Activated CD8-positive, alpha-beta T cell treated with anti-CD3 and anti-CD28 coated beads, Interleukin-2, amount 10 ng/mL, durations not matched to agents 7 days and 5 days (primary cell): ENCODE data around the gene SNX25. TPM values are rescaled to one million over a fixed set of nuclear protein-coding genes. Genes with fewer than 3 reads are reported as not detected.
A peak's percentile ranks its signal among the peaks of the same experiment; 100 is the strongest.

Experiments
- ATAC-seq: fragments of 150-1000 bp; cut with Tn5 transposase; one replicate; pipeline ENCODE4 v1.10.0; 2021; ENCODE audit warnings: moderate library complexity
- CTCF ChIA-PET: fragments of 350-600 bp; sonication (Branson Sonifier 250); formaldehyde crosslinking; loops from one replicate; lab custom pipeline; 2021; ENCODE audit warnings: antibody characterized with exemption; lab: Charles Lee
- POLR2A ChIA-PET: fragments of 350-600 bp; sonication (Branson Sonifier 250); formaldehyde crosslinking; loops from one replicate; lab custom pipeline; 2021; ENCODE audit warnings: antibody characterized with exemption; lab: Charles Lee
- DNase-seq: peaks from one replicate; pipeline ENCODE4 v3.0.0-alpha.2; 2020
- H3K27ac Mint-ChIP-seq: one replicate; pipeline ENCODE4 v1.8.0; 2021; ENCODE audit warnings: mild to moderate bottlenecking, mixed read lengths
- H3K27me3 Mint-ChIP-seq: one replicate; pipeline ENCODE4 v1.8.0; 2021; ENCODE audit warnings: low read depth, mixed read lengths
- H3K36me3 Mint-ChIP-seq: one replicate; pipeline ENCODE4 v1.8.0; 2021; ENCODE audit warnings: low read depth, mixed read lengths
- H3K4me1 Mint-ChIP-seq: one replicate; pipeline ENCODE4 v1.8.0; 2021; ENCODE audit warnings: low read depth, mixed read lengths
- H3K4me3 Mint-ChIP-seq: one replicate; pipeline ENCODE4 v1.8.0; 2021; ENCODE audit warnings: mild to moderate bottlenecking, mixed read lengths
- H3K9me3 Mint-ChIP-seq: one replicate; pipeline ENCODE4 v1.8.0; 2022; ENCODE audit warnings: mixed read lengths; ENCODE audit not compliant: insufficient read depth
- total RNA-seq, 2 experiments: library from RNA; stranded (reverse); gene quantifications; one replicate each; pipeline ENCODE4 v1.2.3, GENCODE V29; 2021

Gene SNX25
- total RNA-seq, 2 experiments from 2014 or later: 16.6 to 16.7 TPM

- no peak for ATAC-seq
- DNase-seq: no peak
- peaks cover 17% of the 10 kb centered on the region for H3K4me1 Mint-ChIP-seq
- H3K9me3 Mint-ChIP-seq: no peaks in the 10 kb centered on the region
- POLR2A ChIA-PET: no interaction called here
- H3K27me3 Mint-ChIP-seq: no peaks in the 10 kb centered on the region
- H3K4me3 Mint-ChIP-seq: no peak overlapping the region
- no peak overlapping the region for H3K27ac Mint-ChIP-seq
- H3K36me3 Mint-ChIP-seq: peaks cover 6% of the 10 kb centered on the region
- CTCF ChIA-PET: no interaction called here
Observed at GRCh38 chr4:185392156-185392555, 182.8 kb downstream of the SNX25 start.

GRCh38 chr4:185394568-185395237, 185.3 kb downstream of the SNX25 start:
- Mint-ChIP-seq H3K27ac (peak overlapping the region; percentile 91), H3K4me3 (peak overlapping the region; percentile 86), H3K9me3 (no peaks in the 10 kb centered on the region), H3K4me1 (peaks cover 40% of the 10 kb centered on the region), H3K36me3 (peaks cover 27% of the 10 kb centered on the region), H3K27me3 (no peaks in the 10 kb centered on the region)
- CTCF ChIA-PET: interaction anchor here (1.1 to 2.3 kb wide), 2 partner anchors 203 to 211 kb away, joined by 3 to 6 read pairs; no protein-coding TSS in a partner anchor
- ATAC-seq (no peak), DNase-seq (no peak)
- POLR2A ChIA-PET: interaction anchor here (0.7 to 2.6 kb wide), 4 partner anchors 10 to 187 kb away, joined by 3 to 18 read pairs (median 4); partner anchors contain the start of gene UFSP2

DNA sequence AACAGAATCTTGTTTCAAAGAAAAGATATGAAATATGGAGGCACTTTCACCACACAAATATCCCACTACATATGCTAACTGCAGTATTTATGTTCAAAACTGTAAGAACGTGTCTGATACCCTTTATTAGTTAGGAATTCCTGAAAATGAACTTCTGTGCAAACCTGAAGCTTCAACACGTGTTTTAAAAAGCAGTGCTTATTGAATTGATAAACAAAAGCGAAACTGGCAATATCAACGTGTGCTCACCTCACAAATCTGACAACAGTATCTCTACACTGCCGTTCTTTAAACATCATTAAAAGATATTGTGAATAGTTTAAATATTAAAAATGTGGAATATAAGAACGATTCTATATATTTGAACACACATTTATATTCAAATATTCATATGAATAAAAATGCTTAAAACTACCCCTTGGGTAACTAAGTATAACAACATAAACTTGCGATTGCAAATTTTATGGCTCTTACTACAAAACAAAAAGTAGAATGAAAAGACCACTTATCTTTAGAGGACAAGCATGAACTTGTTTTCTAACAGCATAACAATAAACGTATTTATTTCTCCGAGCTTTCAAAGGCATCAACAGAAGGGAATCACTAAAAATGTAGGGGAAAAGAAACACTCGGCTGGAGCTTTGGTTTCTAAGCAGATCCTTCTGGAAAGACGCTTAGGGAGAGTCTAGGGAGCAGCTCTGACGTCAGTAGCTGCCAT, 186.0 kb downstream of the SNX25 start, which contains the start of gene LRP2BP:
LRP2BP (minus strand) TSS at position 687 of the 718 bp plus-strand sequence. CDS start 17,738 bp downstream, outside the sequence.
- DNase-seq: no peak
- no peaks in the 10 kb centered on the region for H3K27me3 Mint-ChIP-seq
- peak within 1 kb of the TSS; percentile 98 for H3K27ac Mint-ChIP-seq
- no peaks in the 10 kb centered on the region for H3K9me3 Mint-ChIP-seq
- CTCF ChIA-PET: interaction anchor here (0.9 to 2.3 kb wide), 7 partner anchors 9 to 390 kb away, joined by 3 to 6 read pairs (median 3); no protein-coding TSS in a partner anchor
- H3K36me3 Mint-ChIP-seq: peaks cover 33% of the 10 kb centered on the region
- no peak for ATAC-seq
- H3K4me1 Mint-ChIP-seq: peaks cover 44% of the 10 kb centered on the region
- POLR2A ChIA-PET: interaction anchor here (0.6 to 2.6 kb wide), 7 partner anchors 11 to 188 kb away, joined by 3 to 18 read pairs (median 3); partner anchors contain the start of genes SNX25 and UFSP2
- peak within 1 kb of the TSS; percentile 86 for H3K4me3 Mint-ChIP-seq

- ATAC-seq: peak; percentile 90
- Mint-ChIP-seq H3K9me3 (no peaks in the 10 kb centered on the region), H3K27ac (peak overlapping the region; percentile 98), H3K36me3 (peaks cover 38% of the 10 kb centered on the region), H3K27me3 (no peaks in the 10 kb centered on the region), H3K4me3 (peak overlapping the region; percentile 86), H3K4me1 (peaks cover 44% of the 10 kb centered on the region)
- CTCF ChIA-PET: interaction anchor here (0.9 to 2.3 kb wide), 7 partner anchors 9 to 391 kb away, joined by 3 to 6 read pairs (median 4); no protein-coding TSS in a partner anchor
- DNase-seq: peak; percentile 96
- POLR2A ChIA-PET: interaction anchor here (0.6 to 2.6 kb wide), 7 partner anchors 8 to 187 kb away, joined by 3 to 18 read pairs (median 6); partner anchors contain the start of genes SNX25 and UFSP2
Observed at GRCh38 chr4:185395956-185396723, 186.7 kb downstream of the SNX25 start.

GRCh38 chr4:185396724-185397385, 187.5 kb downstream of the SNX25 start, which contains the start of gene ANKRD37:
TSS of gene ANKRD37 (plus strand) at chr4:185396841. CDS start at chr4:185396924, 83 bp downstream.
- Mint-ChIP-seq H3K4me3 (peak within 1 kb of the TSS; percentile 86), H3K27ac (peak within 1 kb of the TSS; percentile 98), H3K4me1 (peaks cover 44% of the 10 kb centered on the region), H3K36me3 (peaks cover 43% of the 10 kb centered on the region), H3K9me3 (no peaks in the 10 kb centered on the region), H3K27me3 (no peaks in the 10 kb centered on the region)
- CTCF ChIA-PET: interaction anchor here (1.1 to 2.3 kb wide), 4 partner anchors 8 to 201 kb away, joined by 3 to 6 read pairs (median 4); partner anchors contain the start of gene UFSP2
- DNase-seq: no peak
- ATAC-seq: no peak
- POLR2A ChIA-PET: interaction anchor here (1.0 to 2.6 kb wide), 5 partner anchors 7 to 187 kb away, joined by 3 to 18 read pairs (median 7); partner anchors contain the start of genes SNX25 and UFSP2

GRCh38 chr4:185398618-185399017, 189.2 kb downstream of the SNX25 start:
- POLR2A ChIA-PET: no interaction called here

DNA sequence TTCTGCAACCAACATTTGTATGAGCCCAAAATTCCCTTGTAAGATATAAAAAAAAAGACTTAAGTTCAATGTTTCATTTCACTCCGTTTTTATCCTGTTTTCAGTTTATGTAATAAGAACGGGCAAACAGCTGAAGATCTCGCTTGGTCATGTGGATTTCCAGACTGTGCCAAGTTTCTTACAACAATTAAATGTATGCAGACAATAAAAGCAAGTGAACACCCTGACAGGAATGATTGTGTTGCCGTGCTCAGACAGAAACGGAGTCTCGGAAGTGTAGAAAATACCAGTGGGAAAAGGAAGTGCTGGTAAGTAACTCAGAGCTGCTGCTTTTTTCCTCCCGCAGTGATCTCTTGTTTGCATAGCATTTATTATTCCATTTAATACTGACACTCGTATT, 190.1 kb downstream of the SNX25 start:
- CTCF ChIA-PET: no interaction called here
- H3K9me3 Mint-ChIP-seq: no peaks in the 10 kb centered on the region
- H3K4me1 Mint-ChIP-seq: peaks cover 37% of the 10 kb centered on the region
- ATAC-seq (no peak), DNase-seq (no peak)
- H3K27ac Mint-ChIP-seq: no peak overlapping the region
- H3K27me3 Mint-ChIP-seq: no peaks in the 10 kb centered on the region
- POLR2A ChIA-PET: no interaction called here
- H3K36me3 Mint-ChIP-seq: peaks cover 52% of the 10 kb centered on the region
- H3K4me3 Mint-ChIP-seq: no peak overlapping the region

More at GRCh38 chr4:185398618-185399017, 189.2 kb downstream of the SNX25 start:
- Mint-ChIP-seq H3K4me1 (peaks cover 43% of the 10 kb centered on the region), H3K9me3 (no peaks in the 10 kb centered on the region), H3K4me3 (peak overlapping the region; percentile 40), H3K27ac (no peak overlapping the region), H3K36me3 (peaks cover 53% of the 10 kb centered on the region), H3K27me3 (no peaks in the 10 kb centered on the region)
- ATAC-seq (no peak), DNase-seq (no peak)
- CTCF ChIA-PET: no interaction called here

GRCh38 chr4:185404031-185404430, 194.6 kb downstream of the SNX25 start:
- DNase-seq (no peak), ATAC-seq (no peak)
- peaks cover 48% of the 10 kb centered on the region for H3K36me3 Mint-ChIP-seq
- no peaks in the 10 kb centered on the region for H3K27me3 Mint-ChIP-seq
- no peak overlapping the region for H3K4me3 Mint-ChIP-seq
- ChIA-PET CTCF (interaction anchor here (0.7 kb wide), 1 partner anchor 154 kb away, joined by 3 read pairs; no protein-coding TSS in a partner anchor), POLR2A (interaction anchor here (0.8 kb wide), 1 partner anchor 7 kb away, joined by 8 read pairs; the partner anchor contains the start of gene ANKRD37)
- H3K4me1 Mint-ChIP-seq: peaks cover 10% of the 10 kb centered on the region
- H3K9me3 Mint-ChIP-seq: no peaks in the 10 kb centered on the region
- H3K27ac Mint-ChIP-seq: no peak overlapping the region

- H3K4me1 Mint-ChIP-seq: no peaks in the 10 kb centered on the region
- H3K27ac Mint-ChIP-seq: no peak overlapping the region
- ChIA-PET POLR2A (interaction anchor here (1.9 kb wide), 1 partner anchor 20 kb away, joined by 6 read pairs; the partner anchor contains the start of gene UFSP2), CTCF (interaction anchor here (0.8 to 1.3 kb wide), 2 partner anchors 9 to 193 kb away, joined by 3 to 4 read pairs; partner anchors contain the start of gene ANKRD37)
- no peaks in the 10 kb centered on the region for H3K27me3 Mint-ChIP-seq
- no peak for ATAC-seq
- peaks cover 38% of the 10 kb centered on the region for H3K36me3 Mint-ChIP-seq
- DNase-seq: no peak
- H3K9me3 Mint-ChIP-seq: no peaks in the 10 kb centered on the region
- H3K4me3 Mint-ChIP-seq: no peak overlapping the region
Observed at GRCh38 chr4:185405296-185405999, 196.1 kb downstream of the SNX25 start.

DNA sequence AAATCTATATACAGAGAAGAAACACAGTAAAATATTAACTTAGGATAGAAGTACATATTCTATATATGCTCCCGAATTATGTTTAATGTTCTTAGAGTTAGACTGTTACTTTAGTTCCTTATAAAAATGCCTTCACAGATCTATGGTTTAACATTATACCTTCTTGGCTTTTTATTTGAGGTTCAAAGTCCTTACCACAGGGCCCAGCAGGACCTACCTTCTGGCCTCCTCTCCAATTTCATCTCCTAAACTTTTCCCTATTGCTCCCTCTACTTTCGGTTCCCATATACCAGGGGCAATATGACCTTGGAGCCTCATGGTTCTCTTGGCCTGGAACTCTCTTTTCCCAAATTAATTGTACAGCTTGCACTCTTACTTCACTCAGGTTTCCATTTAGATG, 199.0 kb downstream of the SNX25 start:
- Mint-ChIP-seq H3K27me3 (no peaks in the 10 kb centered on the region), H3K27ac (no peak overlapping the region), H3K9me3 (no peaks in the 10 kb centered on the region), H3K4me3 (no peak overlapping the region), H3K4me1 (no peaks in the 10 kb centered on the region), H3K36me3 (peaks cover 19% of the 10 kb centered on the region)
- POLR2A ChIA-PET: no interaction called here
- CTCF ChIA-PET: no interaction called here
- no peak for ATAC-seq
- no peak for DNase-seq
